Smooth muscle cell (in vitro differentiated cells): ENCODE measurements around the gene FBXL13. TPM values are rescaled to one million over a fixed set of nuclear protein-coding genes. Genes with fewer than 3 reads are reported as not detected.

Experiments used
- DNase-seq: peaks from one replicate; lab custom pipeline; 2025; ENCODE audit not compliant: unreplicated experiment; lab: John Stamatoyannopoulos, UW
- H2AFZ ChIP-seq: fragments of 200-600 bp; sonication (generic); 2 replicates; pipeline ENCODE4 v1.6.0; 2016; ENCODE audit warnings: antibody characterized with exemption, low read depth, mild to moderate bottlenecking
- H3F3A ChIP-seq: fragments of 200-600 bp; sonication (generic); 2 replicates; pipeline ENCODE4 v1.6.0; 2017; ENCODE audit warnings: antibody characterized with exemption, low read depth
- H3K27ac ChIP-seq: fragments of 200-600 bp; sonication (generic); 2 replicates; pipeline ENCODE4 v1.5.1; 2016; ENCODE audit warnings: low read depth, mild to moderate bottlenecking
- H3K27me3 ChIP-seq: fragments of 200-600 bp; sonication (generic); 2 replicates; pipeline ENCODE4 v1.6.1; 2016; ENCODE audit warnings: low read depth, mild to moderate bottlenecking
- H3K36me3 ChIP-seq: fragments of 200-600 bp; sonication (generic); 2 replicates; pipeline ENCODE4 v1.5.1; 2016; ENCODE audit warnings: low read depth
- H3K4me1 ChIP-seq: fragments of 200-600 bp; sonication (generic); 2 replicates; pipeline ENCODE4 v1.5.1; 2016; ENCODE audit warnings: low read depth
- H3K4me2 ChIP-seq: fragments of 200-600 bp; sonication (generic); 2 replicates; pipeline ENCODE4 v1.6.0; 2016; ENCODE audit warnings: mild to moderate bottlenecking
- H3K4me3 ChIP-seq: fragments of 200-600 bp; sonication (generic); 2 replicates; pipeline ENCODE4 v1.5.1; 2016; ENCODE audit warnings: mild to moderate bottlenecking
- H3K79me2 ChIP-seq: fragments of 200-600 bp; sonication (generic); 2 replicates; pipeline ENCODE4 v1.6.0; 2016; ENCODE audit warnings: low read depth, mild to moderate bottlenecking
- H3K9ac ChIP-seq: fragments of 200-600 bp; sonication (generic); 2 replicates; pipeline ENCODE4 v1.6.0; 2016; ENCODE audit warnings: low read depth
- H3K9me3 ChIP-seq: fragments of 200-600 bp; sonication (generic); replicated peaks from 2 replicates; pipeline ENCODE4 v1.5.1; 2016; ENCODE audit warnings: low read depth
- H4K20me1 ChIP-seq: fragments of 200-600 bp; sonication (generic); 2 replicates; pipeline ENCODE4 v1.6.0; 2016; ENCODE audit warnings: low read depth
- CTCF ChIP-seq: fragments of 200-600 bp; sonication (generic); IDR thresholded peaks from 2 replicates; pipeline ENCODE4 v1.5.1; 2017; ENCODE audit warnings: borderline replicate concordance, mild to moderate bottlenecking, antibody characterized with exemption; ENCODE audit not compliant: insufficient read depth, poor library complexity, severe bottlenecking
- WGBS: methylation state at CpG from one replicate; pipeline ENCODE4 v1.1.7; 2016; ENCODE audit warnings: low lambda C conversion rate; 5-methylcytosine and 5-hydroxymethylcytosine counted together
- polyA plus RNA-seq: library from polyadenylated mRNA; unstranded; fragments of >200 nt; fragmentation: Nextera tagmentation; extraction: Ambion mirVana; gene quantifications from 2 replicates; pipeline ENCODE4 v1.2.1, GENCODE V29; 2016
- total RNA-seq: library from RNA; depleted of rRNA; stranded (reverse); fragments of >200 nt; gene quantifications from 2 replicates; pipeline ENCODE4 v1.2.3, GENCODE V29; 2014

Gene FBXL13
- total and polyA plus RNA-seq, 2 experiments from 2014 or later = 2.6 to 12.1 TPM

GRCh38 chr7:102934701-102935100 lies 139.9 kb downstream of the FBXL13 start:
- H3F3A ChIP-seq = peaks cover 25% of the 10 kb centered on the region
- TF ChIP-seq CTCF = no peak
- H3K9me3 ChIP-seq = no peaks in the 10 kb centered on the region
- peak overlapping the region; percentile 94 for H3K9ac ChIP-seq
- no peaks in the 10 kb centered on the region for H4K20me1 ChIP-seq
- DNase-seq = no peak
- no peaks in the 10 kb centered on the region for H3K27me3 ChIP-seq
- peak overlapping the region; percentile 83 for H3K4me2 ChIP-seq
- WGBS = 33% methylated on average over 3 of the region's 3 CpGs
- peak overlapping the region; percentile 100 for H3K27ac ChIP-seq
- no peak overlapping the region for H2AFZ ChIP-seq
- H3K4me3 ChIP-seq = peak overlapping the region; percentile 35
- no peaks in the 10 kb centered on the region for H3K36me3 ChIP-seq
- no peaks in the 10 kb centered on the region for H3K79me2 ChIP-seq
- H3K4me1 ChIP-seq = peaks cover 41% of the 10 kb centered on the region

- H3K4me2 ChIP-seq = peak overlapping the region; percentile 83
- no peak for TF ChIP-seq CTCF
- no peaks in the 10 kb centered on the region for H3K27me3 ChIP-seq
- peak overlapping the region; percentile 94 for H3K9ac ChIP-seq
- peak overlapping the region; percentile 100 for H3K27ac ChIP-seq
- H3F3A ChIP-seq = peaks cover 24% of the 10 kb centered on the region
- H3K79me2 ChIP-seq = no peaks in the 10 kb centered on the region
- DNase-seq = no peak
- no peaks in the 10 kb centered on the region for H3K9me3 ChIP-seq
- H2AFZ ChIP-seq = peak overlapping the region; percentile 37
- H3K4me3 ChIP-seq = peak overlapping the region; percentile 13
- WGBS = 60% methylated on average over 8 of the region's 8 CpGs
- H3K36me3 ChIP-seq = no peaks in the 10 kb centered on the region
- no peaks in the 10 kb centered on the region for H4K20me1 ChIP-seq
- H3K4me1 ChIP-seq = peaks cover 41% of the 10 kb centered on the region
These were observed 140.4 kb downstream of the FBXL13 start for GRCh38 chr7:102934239-102934638.

GRCh38 chr7:102933763-102934162 lies 140.8 kb downstream of the FBXL13 start:
- Histone ChIP-seq H3K27me3 (no peaks in the 10 kb centered on the region), H3K4me2 (peak overlapping the region; percentile 83), H4K20me1 (no peaks in the 10 kb centered on the region), H3K4me3 (peak overlapping the region; percentile 13), H3K36me3 (no peaks in the 10 kb centered on the region), H3K27ac (peak overlapping the region; percentile 100), H3K79me2 (no peaks in the 10 kb centered on the region), H3K9me3 (no peaks in the 10 kb centered on the region), H3F3A (peaks cover 19% of the 10 kb centered on the region), H3K4me1 (peaks cover 41% of the 10 kb centered on the region), H3K9ac (peak overlapping the region; percentile 94), H2AFZ (peak overlapping the region; percentile 37)
- peak; percentile 44 for DNase-seq
- no peak for TF ChIP-seq CTCF
- WGBS = 2% methylated on average over 15 of the region's 15 CpGs

GRCh38 chr7:102931757-102932156 lies 142.8 kb downstream of the FBXL13 start:
- Histone ChIP-seq H3K4me2 (no peak overlapping the region), H3K4me1 (peaks cover 50% of the 10 kb centered on the region), H3K79me2 (no peaks in the 10 kb centered on the region), H3K9ac (no peak overlapping the region), H3F3A (peaks cover 26% of the 10 kb centered on the region), H3K27me3 (no peaks in the 10 kb centered on the region), H3K27ac (peak overlapping the region; percentile 13), H2AFZ (no peak overlapping the region), H3K36me3 (no peaks in the 10 kb centered on the region), H3K4me3 (no peak overlapping the region), H3K9me3 (no peaks in the 10 kb centered on the region), H4K20me1 (no peaks in the 10 kb centered on the region)
- no peak for TF ChIP-seq CTCF
- DNase-seq = no peak
- 88% methylated on average over 1 of the region's 1 CpG for WGBS
